Stimulated activated CD4-positive, alpha-beta T cell treated with anti-CD3 and anti-CD28 coated beads, TNF-alpha, amount 100 ng/mL, for 48 hours (primary cell): ENCODE results near the gene PCSK4.

Experiments used
- DNase-seq, 3 donors: peaks; one replicate each; pipeline ENCODE4 v3.0.0-alpha.2; 2020; ENCODE audit warnings: low read depth in 3 of 3

Gene PCSK4

DNA sequence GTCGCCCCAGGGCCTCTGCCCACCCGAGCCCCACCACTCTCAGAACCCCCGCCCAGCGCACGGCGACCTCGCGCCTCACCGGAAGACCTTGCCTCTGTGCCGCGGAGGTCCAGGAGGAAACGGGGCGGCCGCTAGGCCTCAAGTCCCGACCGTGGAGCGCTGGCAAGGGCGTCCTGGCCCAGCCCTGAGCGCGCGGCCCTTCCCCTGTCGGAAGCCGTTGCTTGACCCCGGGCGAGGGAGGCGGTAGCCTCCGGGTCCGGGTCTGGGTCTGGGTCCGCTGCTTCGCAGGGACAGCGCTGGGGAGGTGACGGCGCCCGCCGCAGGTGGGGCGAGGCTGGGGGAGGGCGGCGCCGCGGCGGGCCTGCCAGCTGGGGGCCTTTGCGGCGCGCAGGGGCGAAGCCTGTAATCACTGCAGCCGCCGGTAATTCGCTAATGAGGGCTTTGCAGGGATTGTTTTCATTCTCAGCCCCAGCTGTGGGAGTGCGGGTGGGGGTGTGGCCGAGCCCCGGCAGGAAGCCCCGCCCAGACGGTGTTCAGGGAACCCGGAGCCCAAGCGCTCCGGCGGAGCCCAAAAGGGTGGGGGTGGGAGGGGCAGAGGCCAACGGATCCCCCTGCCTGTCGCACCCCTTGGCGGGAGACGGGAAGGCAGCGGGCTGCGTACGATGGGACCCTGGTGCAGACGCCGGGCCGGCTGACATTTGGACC, 19.7 kb downstream of the PCSK4 start:
- peak in 2 of 3 donors; percentile 43 to 60 for DNase-seq

DNA sequence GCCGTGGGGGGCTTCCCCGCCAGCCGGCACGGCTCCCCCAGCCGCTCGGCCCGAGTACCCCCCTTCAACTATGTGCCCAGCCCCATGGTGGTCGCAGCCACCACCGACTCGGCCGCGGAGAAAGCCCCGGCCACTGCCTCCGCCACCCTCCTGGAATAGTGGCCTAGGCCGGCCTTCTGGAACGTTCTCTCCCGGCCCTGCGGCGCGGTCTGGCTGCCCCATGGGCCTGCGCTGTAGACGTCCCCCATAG, 20.2 kb downstream of the PCSK4 start:
- DNase-seq = no peak

DNA sequence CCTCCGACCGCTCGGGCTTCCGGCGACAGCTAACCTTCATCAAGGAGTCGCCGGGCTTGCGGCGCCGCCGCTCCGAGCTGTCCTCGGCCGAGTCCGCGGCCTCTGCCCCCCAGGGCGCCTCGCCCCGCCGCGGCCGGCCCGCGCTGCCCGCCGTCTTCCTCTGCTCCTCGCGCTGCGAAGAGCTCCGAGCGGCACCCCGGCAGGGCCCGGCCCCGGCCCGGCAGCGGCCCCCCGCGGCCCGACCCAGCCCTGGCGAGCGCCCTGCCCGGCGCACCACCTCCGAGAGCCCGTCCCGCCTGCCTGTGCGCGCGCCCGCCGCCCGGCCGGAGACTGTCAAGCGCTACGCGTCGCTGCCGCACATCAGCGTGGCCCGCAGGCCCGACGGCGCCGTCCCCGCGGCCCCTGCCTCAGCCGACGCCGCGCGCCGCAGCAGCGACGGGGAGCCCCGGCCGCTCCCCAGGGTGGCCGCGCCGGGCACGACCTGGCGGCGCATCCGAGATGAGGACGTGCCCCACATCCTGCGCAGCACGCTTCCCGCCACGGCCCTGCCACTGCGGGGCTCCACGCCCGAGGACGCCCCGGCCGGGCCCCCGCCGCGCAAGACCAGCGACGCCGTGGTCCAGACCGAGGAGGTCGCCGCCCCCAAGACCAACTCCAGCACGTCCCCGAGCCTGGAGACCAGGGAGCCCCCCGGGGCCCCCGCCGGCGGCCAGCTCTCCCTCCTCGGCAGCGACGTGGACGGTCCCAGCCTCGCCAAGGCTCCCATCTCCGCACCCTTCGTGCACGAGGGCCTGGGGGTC, 20.7 kb downstream of the PCSK4 start:
- no peak for DNase-seq

DNA sequence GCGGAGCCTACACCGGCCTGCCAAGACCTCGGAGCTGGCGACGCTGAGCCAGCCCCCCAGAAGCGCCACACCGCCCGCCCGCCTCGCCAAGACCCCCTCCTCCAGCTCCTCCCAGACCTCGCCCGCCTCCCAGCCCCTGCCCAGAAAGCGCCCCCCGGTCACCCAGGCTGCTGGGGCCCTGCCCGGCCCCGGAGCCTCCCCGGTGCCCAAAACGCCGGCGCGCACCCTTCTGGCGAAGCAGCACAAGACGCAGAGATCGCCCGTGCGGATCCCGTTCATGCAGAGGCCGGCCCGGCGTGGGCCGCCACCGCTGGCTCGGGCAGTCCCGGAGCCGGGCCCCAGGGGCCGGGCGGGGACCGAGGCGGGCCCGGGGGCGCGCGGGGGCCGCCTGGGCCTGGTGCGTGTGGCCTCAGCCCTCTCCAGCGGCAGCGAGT, 21.3 kb downstream of the PCSK4 start:
- no peak for DNase-seq

DNA sequence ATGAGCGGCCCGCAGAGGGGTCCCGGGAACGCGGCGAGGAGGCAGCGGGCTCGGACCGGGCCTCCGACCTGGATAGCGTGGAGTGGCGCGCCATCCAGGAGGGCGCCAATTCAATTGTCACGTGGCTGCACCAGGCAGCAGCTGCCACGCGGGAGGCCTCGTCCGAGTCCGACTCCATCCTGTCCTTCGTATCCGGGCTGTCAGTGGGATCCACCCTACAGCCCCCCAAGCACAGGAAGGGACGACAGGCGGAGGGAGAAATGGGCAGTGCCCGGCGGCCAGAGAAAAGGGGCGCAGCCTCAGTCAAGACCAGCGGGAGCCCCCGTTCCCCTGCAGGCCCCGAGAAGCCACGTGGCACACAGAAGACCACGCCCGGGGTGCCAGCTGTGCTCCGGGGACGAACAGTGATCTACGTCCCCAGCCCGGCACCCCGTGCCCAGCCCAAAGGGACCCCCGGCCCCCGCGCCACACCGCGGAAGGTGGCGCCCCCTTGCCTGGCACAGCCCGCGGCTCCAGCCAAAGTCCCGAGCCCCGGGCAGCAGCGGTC, 21.8 kb downstream of the PCSK4 start:
- no peak for DNase-seq

DNA sequence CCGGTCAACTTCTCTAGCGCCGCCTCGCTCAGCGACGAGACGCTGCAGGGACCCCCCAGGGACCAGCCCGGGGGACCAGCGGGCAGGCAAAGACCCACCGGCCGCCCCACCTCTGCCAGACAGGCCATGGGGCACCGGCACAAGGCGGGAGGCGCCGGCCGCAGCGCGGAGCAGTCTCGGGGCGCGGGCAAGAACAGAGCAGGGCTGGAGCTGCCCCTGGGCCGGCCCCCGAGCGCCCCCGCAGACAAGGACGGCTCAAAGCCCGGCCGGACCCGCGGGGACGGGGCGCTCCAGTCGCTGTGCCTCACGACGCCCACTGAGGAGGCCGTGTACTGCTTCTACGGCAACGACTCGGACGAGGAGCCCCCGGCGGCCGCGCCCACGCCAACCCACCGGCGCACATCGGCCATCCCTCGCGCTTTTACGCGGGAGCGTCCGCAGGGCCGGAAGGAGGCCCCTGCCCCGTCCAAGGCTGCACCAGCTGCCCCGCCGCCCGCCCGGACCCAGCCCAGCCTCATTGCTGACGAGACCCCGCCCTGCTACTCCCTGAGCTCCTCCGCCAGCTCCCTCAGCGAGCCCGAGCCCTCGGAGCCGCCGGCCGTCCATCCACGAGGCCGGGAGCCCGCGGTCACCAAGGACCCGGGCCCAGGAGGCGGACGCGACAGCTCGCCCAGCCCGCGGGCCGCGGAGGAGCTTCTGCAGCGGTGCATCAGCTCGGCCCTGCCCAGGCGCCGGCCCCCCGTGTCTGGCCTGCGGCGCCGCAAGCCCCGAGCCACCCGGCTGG, 22.5 kb downstream of the PCSK4 start:
- no peak for DNase-seq

DNA sequence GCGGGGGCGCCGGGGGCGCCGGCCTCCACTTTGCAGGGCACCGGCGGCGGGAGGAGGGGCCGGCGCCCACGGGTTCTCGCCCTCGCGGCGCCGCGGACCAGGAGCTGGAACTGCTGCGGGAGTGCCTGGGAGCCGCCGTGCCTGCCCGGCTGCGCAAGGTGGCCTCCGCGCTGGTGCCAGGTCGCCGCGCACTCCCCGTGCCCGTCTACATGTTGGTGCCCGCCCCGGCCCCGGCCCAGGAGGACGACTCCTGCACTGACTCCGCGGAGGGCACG, 23.0 kb downstream of the PCSK4 start:
- no peak for DNase-seq

DNA sequence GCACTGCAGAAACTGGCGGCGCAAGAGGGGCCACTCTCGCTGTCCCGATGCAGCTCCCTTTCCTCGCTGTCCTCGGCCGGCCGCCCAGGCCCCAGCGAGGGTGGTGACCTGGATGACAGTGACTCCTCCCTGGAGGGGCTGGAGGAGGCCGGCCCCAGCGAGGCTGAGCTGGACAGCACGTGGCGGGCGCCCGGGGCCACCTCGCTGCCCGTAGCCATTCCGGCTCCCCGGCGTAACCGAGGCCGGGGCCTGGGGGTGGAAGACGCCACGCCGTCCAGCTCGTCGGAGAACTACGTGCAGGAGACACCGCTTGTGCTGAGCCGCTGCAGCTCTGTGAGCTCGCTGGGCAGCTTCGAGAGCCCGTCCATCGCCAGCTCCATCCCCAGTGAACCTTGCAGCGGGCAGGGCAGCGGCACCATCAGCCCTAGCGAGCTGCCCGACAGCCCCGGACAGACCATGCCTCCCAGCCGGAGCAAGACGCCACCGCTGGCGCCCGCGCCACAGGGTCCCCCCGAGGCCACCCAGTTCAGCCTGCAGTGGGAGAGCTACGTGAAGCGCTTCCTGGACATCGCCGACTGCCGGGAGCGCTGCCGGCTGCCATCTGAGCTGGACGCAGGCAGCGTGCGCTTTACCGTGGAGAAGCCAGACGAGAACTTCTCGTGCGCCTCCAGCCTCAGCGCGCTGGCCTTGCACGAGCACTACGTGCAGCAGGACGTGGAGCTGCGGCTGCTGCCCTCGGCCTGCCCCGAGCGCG, 23.5 kb downstream of the PCSK4 start:
- no peak for DNase-seq

DNA sequence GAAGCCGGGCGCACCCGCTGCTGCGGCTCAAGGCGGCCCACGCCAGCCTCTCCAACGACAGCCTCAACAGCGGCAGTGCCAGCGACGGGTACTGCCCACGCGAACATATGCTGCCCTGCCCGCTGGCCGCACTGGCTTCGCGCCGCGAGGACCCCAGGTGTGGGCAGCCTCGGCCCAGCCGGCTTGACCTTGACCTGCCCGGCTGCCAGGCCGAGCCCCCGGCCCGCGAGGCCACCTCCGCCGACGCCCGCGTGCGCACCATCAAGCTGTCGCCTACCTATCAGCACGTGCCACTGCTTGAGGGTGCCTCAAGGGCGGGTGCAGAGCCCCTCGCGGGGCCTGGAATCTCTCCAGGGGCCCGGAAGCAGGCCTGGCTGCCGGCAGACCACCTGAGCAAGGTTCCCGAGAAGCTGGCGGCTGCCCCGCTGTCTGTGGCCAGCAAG, 24.1 kb downstream of the PCSK4 start:
- no peak for DNase-seq

DNA sequence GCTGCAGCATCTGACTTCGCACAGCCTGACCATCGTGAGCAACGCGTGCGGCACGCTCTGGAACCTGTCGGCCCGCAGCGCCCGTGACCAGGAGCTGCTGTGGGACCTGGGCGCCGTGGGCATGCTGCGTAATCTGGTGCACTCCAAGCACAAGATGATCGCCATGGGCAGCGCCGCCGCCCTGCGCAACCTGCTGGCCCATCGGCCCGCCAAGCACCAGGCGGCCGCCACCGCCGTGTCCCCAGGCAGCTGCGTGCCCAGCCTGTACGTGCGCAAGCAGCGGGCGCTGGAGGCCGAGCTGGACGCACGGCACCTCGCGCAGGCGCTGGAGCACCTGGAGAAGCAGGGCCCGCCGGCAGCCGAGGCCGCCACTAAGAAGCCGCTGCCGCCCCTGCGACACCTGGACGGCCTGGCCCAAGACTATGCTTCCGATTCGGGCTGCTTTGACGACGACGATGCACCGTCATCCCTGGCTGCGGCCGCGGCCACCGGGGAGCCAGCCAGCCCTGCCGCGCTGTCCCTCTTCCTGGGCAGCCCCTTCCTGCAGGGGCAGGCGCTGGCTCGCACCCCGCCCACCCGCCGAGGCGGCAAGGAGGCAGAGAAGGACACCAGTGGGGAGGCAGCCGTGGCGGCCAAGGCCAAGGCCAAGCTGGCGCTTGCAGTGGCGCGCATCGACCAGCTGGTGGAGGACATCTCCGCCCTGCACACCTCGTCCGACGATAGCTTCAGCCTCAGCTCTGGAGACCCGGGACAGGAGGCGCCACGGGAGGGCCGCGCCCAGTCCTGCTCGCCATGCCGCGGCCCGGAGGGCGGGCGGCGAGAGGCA, 24.7 kb downstream of the PCSK4 start:
- no peak for DNase-seq

DNA sequence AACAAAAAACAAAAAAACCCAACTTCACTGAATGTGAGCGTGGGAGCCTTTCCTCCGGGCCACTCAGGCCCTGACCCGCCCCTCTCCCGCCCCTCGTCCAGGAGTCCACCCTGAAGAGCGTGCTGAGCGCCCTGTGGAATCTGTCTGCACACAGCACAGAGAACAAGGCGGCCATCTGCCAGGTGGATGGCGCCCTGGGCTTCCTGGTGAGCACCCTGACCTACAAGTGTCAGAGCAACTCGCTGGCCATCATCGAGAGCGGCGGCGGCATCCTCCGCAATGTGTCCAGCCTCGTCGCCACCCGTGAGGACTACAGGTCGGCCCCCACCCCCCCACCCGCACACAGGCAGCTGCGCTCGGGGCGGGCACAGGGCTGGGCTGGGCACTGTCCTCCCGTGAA, 28.3 kb downstream of the PCSK4 start:
- DNase-seq = no peak

DNA sequence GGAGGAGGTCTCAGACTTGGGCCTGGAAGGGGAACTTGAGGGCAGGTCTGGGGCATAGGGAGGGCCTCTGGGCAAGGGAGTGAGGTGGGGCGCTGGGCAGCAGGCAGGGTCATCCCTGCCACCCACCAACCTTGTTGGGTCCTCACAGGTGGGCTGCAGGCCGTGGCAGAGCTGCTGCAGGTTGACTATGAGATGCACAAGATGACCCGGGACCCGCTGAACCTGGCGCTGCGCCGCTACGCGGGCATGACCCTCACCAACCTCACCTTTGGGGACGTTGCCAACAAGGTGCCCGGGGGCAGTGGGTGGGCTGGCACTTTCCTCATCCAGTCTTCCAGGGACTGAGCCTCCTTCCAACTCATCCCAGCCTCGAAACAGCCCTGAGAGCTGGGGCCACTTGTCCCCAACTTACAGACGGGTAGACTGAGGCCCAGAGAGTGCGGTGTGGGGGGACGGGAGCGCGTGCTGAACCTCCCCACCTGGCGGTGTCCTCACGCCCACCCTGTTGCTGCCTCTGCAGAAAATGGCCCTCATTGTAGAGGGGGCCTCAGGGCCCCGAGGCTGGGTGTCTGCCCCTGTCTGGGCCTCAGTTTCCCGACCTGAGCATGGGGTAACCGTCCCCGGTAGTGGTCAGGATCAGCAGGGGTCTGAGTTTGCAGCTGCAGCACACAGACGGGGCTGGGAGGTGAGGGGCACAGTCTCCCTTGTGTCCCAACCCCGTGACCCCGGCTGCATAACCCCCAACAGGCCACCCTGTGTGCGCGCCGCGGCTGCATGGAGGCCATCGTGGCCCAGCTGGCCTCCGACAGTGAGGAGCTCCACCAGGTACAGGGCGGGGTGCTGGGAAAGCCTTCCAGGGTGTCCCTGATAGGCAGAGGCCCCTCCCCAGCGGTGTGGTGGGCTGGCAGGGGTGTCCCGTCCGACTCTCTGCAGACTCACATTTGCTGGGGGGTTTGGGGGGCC, 29.8 kb downstream of the PCSK4 start:
- no peak for DNase-seq

DNA sequence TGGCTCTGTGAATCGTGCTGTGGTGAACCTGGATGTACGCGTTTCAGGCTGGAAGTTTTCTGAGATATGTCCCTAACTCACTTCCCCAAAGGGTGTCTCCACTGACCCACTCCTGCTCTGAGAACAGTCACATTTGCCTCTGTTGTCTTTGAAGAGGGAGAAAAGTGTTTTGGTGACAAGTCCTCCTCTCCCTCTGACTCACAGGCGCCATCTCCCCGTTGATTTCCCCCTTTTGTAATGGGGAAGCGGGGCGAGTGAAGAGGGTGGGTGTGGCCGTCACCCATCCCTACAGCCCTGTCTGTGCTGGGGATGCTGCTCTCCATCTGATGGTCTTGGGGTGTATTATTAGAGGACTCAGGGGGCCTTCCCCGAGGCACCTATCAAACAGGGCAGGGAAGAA, 30.7 kb downstream of the PCSK4 start:
- DNase-seq = no peak

DNA sequence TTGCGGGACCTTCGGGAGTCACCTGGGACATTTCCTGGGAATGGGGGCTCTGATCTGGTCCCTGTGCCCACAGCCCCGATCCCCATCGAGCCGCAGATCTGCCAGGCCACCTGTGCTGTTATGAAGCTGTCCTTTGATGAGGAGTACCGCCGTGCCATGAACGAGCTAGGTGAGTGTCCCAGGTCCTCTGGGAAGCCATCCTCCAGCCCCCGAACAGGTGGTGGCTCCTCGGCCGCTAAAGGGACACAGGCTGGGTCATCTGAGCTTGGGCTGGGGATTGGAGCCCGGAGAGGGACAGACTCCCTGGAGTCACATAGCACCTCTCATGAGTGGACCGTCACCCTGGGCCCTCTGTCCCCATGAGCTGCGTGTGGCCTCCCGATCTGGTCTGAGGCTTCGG, 32.3 kb downstream of the PCSK4 start:
- no peak for DNase-seq

DNA sequence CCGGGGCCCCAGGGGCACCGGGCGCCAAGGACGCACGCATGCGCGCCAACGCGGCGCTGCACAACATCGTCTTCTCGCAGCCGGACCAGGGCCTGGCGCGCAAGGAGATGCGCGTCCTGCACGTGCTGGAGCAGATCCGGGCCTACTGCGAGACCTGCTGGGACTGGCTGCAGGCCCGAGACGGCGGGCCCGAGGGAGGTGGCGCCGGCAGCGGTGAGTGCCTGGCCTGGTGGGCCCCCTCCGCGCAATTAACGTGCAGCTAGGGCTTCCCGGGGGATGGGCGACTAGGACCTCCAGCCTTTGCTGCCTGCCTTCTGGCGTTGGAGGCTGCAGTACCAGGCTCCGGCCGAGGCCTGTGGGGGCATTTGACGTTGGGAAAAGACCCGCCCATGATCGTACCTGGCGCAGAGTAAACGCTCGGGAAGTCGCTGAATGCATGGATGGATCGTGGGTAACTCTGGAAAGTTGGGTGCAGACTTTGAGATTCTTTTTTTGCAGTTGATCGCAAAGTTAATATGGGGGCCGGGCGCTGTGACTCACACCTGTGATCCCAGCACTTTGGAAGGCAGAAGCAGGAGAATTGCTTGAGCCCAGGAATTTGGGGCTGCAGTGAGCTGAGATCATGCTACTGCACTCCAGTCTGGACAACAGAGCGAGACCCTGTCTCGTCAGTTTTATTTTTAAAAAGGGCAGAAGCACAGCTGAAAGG, 33.0 kb downstream of the PCSK4 start:
- DNase-seq = no peak

DNA sequence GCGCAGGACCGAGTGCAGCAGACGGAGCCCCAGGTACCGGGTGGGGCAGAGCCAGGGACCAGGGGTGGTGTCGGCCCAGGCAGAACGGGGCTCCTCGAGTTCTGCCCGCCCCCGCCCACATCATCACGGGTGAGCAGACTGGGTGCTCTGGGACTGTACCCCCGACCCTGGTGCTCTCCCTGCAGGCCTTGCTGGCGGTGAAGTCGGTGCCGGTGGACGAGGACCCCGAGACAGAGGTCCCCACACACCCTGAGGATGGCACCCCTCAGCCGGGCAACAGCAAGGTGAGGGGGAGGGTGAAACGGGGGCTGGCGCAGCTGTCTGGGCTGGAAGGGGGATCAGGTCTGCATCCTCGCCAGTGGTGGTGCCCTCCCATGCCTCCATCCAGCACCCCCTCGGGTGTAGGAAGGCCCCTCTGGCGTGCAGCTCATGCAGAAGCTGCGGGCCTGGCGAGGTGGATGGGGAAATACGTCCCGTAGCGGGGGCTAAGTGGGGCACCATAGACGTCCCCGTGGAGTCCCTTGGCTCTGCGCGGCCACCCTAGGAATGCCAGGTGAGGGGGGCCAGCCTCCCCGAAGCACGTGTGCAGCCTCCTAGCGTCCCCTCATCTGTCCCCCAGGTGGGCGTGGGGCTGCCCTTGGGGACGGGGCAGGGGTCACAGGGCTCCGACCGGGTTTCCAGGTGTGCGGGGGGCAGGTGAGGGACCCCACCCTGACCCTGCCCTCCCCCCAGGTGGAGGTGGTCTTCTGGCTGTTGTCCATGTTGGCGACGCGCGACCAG, 33.8 kb downstream of the PCSK4 start:
- no peak for DNase-seq

DNA sequence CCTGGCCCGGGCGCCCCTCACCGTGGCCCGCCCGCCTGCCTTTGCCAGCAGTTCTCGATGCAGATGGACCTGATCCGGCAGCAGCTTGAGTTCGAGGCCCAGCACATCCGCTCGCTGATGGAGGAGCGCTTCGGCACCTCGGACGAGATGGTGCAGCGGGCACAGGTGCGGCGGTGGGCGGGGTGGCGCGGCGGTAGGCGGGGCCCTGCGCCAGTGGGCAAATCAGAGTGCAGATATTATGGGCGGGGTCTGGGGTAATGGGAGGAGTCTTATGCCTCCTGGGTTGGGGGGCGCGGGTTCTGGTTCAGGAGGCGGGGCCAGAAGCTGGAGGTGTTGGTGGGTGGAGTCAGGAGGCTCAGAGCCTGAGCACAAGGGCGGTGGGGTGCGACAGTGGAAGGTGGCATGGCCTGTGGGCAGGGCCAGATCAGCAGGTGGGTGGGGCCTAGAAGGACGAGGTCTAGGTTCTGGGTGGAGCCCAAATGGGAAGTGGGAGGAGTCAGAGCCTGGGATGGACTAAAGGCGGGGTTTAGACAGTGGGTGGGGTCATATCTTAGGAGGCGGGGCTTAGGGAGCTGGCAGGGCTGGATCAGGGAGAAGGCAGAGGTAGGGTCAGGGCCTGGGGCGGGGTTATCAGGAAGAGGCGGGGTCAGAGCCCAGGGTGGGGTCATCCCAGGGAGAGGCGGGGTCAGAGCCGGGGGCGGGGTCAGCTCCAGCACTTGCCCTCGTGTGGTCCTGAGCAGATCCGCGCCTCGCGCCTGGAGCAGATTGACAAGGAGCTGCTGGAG, 34.6 kb downstream of the PCSK4 start:
- DNase-seq = peak in 2 of 3 donors; percentile 65 to 70

DNA sequence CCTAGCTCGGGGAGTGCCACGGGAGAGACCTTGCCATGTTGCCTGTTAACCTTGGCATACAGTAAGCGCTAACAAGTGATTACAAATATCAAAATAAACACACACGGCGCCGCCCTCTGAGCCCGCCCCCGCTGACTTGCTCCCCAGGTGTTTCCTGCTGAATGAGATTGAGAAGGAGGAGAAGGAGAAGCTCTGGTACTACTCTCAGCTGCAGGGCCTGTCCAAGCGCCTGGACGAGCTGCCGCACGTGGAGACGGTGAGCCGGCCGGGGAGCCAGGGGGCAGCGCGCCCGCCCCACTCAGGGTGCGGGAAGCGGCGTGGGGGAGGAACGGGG, 35.2 kb downstream of the PCSK4 start:
- no peak for DNase-seq
